Esophagus squamous epithelium (tissue), 5 donors: ENCODE data around the gene VARS2. TPM values are rescaled to one million over a fixed set of nuclear protein-coding genes. Genes with fewer than 3 reads are reported as not detected.
A peak's percentile ranks its signal among the peaks of the same experiment; 100 is the strongest.

ENCODE experiments used
- DNase-seq: peaks from one replicate; lab custom pipeline; 2025; lab: John Stamatoyannopoulos, UW
- H3K27ac ChIP-seq, 4 donors: fragments of 200-600 bp; sonication (generic); one replicate each; pipeline ENCODE4 v1.5.1; 2016 to 2019; ENCODE audit warnings: mild to moderate bottlenecking in 1 of 4
- H3K27me3 ChIP-seq, 4 donors: fragments of 200-600 bp; sonication (generic); 1 replicate in 3 of 4; 2 replicates in 1 of 4; pipeline versions ENCODE4 v1.5.1 to v1.6.0; 2017 to 2021; ENCODE audit warnings: antibody characterized with exemption in 1 of 4
- H3K36me3 ChIP-seq, 3 donors: fragments of 200-600 bp; sonication (generic); one replicate each; pipeline ENCODE4 v1.5.1; 2016 to 2019
- H3K4me1 ChIP-seq, 3 donors: fragments of 200-600 bp; sonication (generic); one replicate each; pipeline ENCODE4 v1.5.1; 2017 to 2019
- H3K4me3 ChIP-seq, 4 donors: fragments of 200-600 bp; sonication (generic); 1 replicate in 3 of 4; 2 replicates in 1 of 4; pipeline ENCODE4 v1.5.1; 2016 to 2019; ENCODE audit warnings: mild to moderate bottlenecking in 2 of 4, moderate library complexity in 1 of 4
- H3K9me3 ChIP-seq, 3 donors: fragments of 200-600 bp; sonication (generic); one replicate each; pipeline ENCODE4 v1.5.1; 2016 to 2019
- POLR2A ChIP-seq, 4 donors: fragments of 450-650 bp; IDR thresholded peaks; one replicate each; pipeline ENCODE4 v1.6.1; 2017; ENCODE audit warnings: antibody characterized with exemption in 4 of 4, mild to moderate bottlenecking in 4 of 4, moderate library complexity in 3 of 4
- WGBS, 2 donors: methylation state at CpG; one replicate each; pipeline ENCODE4 v1.1.5; 2018; 5-methylcytosine and 5-hydroxymethylcytosine counted together
- intact Hi-C: fragments of 100-400 bp; cut with DNase I; formaldehyde crosslinking; loops from one replicate; pipeline ENCODE4 v1.15.0; 2022
- total RNA-seq, 4 donors: library from RNA; depleted of rRNA; stranded (reverse); fragments of >200 nt; gene quantifications; one replicate each; pipeline ENCODE4 v1.1.0, GENCODE V29; 2016
- TF ChIP-seq, protein P1 (sequence below), 6 experiments: fragments of 450-650 bp in 4 of 6; fragments of 200-600 bp in 2 of 6; sonication (generic) in 2 of 6; IDR thresholded peaks; one replicate each; pipeline ENCODE4 v1.5.1; 2016 to 2019; ENCODE audit warnings: antibody characterized with exemption in 6 of 6, mild to moderate bottlenecking in 4 of 6, moderate library complexity in 4 of 6
- donor health status: DM: yes; HTN: yes; CAD: no.

VARS2 gene
- total RNA-seq, 4 donors from 2014 or later, result 23.5 to 61.9 (median 33.0) TPM

DNA sequence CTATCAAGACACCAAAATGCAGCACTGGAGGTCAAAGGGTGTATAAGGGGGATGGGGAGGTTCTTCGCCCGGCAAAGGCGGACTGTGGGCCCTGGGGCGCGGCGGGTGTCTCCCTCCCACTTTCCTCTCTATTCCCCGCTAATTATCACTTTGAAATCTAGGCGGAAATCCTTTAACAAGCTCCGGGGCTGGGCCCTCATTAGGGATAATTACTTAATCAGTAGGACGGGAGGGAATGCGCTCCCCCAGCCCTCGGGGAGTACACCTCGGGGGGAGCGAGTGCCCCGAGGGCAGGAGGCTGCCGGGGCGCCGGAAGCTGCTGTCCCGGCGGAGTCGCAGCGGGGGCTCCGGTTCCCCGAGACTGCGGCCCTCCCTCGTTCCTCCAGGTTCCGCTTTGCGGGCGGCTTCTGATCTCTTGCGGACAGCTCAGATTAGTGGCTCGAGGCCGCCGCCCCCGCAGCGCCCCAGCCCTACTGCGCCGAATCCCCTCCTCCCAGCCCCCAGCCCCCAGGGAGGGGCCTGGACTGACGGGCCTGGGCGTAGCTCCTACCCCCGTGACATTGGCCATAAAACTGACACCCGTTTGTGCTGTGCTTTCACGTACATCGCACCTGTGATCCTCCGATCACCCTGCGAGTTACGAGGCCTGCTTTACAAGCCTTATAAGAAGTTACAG lies 41.5 kb downstream of the VARS2 start:
- peaks cover 5 to 23% (median 11%) of the 10 kb centered on the region in 3 donors for H3K4me1 ChIP-seq
- no peaks in the 10 kb centered on the region for H3K9me3 ChIP-seq
- no peaks in the 10 kb centered on the region for H3K36me3 ChIP-seq
- intact Hi-C loops, result no loop called here
- H3K4me3 ChIP-seq, result peak overlapping the region; percentile 34 to 68 (median 46)
- peak overlapping the region in 3 of 4 donors; percentile 29 to 47 (median 33) for H3K27ac ChIP-seq
- H3K27me3 ChIP-seq, result peaks cover 0 to 41% (median 0%) of the 10 kb centered on the region in 4 donors
- 4 to 7% methylated on average over 9 to 15 of the region's 46 CpGs for WGBS, 2 donors
- DNase-seq, result no peak
- no peak for TF ChIP-seq POLR2A (IDR thresholded peaks at IDR 0.05)
- TF ChIP-seq, protein P1, sequence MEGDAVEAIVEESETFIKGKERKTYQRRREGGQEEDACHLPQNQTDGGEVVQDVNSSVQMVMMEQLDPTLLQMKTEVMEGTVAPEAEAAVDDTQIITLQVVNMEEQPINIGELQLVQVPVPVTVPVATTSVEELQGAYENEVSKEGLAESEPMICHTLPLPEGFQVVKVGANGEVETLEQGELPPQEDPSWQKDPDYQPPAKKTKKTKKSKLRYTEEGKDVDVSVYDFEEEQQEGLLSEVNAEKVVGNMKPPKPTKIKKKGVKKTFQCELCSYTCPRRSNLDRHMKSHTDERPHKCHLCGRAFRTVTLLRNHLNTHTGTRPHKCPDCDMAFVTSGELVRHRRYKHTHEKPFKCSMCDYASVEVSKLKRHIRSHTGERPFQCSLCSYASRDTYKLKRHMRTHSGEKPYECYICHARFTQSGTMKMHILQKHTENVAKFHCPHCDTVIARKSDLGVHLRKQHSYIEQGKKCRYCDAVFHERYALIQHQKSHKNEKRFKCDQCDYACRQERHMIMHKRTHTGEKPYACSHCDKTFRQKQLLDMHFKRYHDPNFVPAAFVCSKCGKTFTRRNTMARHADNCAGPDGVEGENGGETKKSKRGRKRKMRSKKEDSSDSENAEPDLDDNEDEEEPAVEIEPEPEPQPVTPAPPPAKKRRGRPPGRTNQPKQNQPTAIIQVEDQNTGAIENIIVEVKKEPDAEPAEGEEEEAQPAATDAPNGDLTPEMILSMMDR (IDR thresholded peaks at IDR 0.05), result no peak

DNA sequence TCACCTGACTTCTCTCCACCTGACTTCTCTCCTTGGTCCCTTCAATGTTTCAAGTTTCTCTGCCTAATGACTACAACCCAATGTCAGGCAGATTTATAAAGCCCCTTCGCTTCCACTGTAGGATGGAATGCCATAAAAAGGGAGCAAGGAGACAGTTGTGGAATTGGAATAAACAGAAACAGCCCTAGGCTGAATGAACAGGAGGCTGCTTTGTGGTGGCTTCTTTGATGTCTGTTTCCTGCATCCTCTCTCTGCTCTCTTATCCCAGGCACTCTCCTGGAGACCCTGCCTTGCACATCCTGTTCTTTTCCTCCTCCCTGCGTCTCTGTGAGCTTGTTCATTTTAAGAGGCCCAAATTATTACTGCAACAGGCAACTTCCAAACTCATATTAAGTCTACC lies 43.7 kb downstream of the VARS2 start:
- Histone ChIP-seq H3K4me1 (peaks cover 5 to 44% (median 11%) of the 10 kb centered on the region in 3 donors), H3K4me3 (no peak overlapping the region), H3K27ac (no peak overlapping the region), H3K9me3 (no peaks in the 10 kb centered on the region), H3K27me3 (peaks cover 0 to 21% (median 0%) of the 10 kb centered on the region in 4 donors), H3K36me3 (no peaks in the 10 kb centered on the region)
- WGBS, 2 donors, result 81 to 86% methylated on average over 2 of the region's 2 CpGs
- intact Hi-C loops, result no loop called here
- no peak for TF ChIP-seq POLR2A (IDR thresholded peaks at IDR 0.05)
- TF ChIP-seq, protein P1 (IDR thresholded peaks at IDR 0.05), result no peak
- no peak for DNase-seq

DNA sequence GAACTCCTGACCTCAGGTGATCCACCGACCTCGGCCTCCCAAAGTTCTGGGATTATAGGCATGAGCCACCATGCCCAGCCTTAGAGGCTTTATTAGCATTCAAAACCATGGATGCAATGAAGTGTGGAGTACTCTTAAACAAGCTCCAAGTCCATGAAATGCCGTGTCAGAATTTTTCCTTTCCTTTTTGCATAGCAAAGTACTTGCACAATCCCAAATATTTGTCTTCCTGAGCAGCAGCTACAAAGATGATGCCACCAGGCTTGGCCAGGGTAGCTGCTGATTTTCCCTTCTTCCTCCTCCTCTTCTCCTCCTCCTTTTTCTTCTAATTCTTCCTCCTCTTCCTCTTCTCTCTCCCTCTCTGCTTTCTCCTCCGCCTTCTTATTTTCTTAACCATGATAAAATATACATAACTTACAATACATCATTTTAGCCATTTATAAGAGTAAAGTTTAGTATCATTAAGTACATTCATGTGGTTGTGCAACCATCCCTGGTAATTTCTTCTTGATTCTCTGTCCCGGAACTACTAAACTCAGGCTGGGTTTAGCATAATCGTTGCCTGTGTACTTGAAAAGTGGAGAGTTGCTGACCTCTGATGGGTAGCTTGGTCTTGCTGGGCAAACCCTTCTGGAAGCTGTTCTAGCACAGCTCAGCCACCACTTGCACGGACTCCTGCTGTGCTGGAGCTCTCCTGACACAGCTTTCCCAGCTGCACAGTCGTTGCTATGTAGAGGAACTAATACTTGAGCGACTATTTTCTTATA lies 47.1 kb downstream of the VARS2 start:
- intact Hi-C loops, result no loop called here
- 65 to 67% methylated on average over 9 of the region's 9 CpGs for WGBS, 2 donors
- peaks cover 0 to 10% (median 0%) of the 10 kb centered on the region in 4 donors for H3K27me3 ChIP-seq
- H3K27ac ChIP-seq, result peak overlapping the region in 2 of 4 donors; percentile 58 to 80
- H3K9me3 ChIP-seq, result no peaks in the 10 kb centered on the region
- H3K4me3 ChIP-seq, result no peak overlapping the region
- H3K36me3 ChIP-seq, result no peaks in the 10 kb centered on the region
- peaks cover 0 to 45% (median 1%) of the 10 kb centered on the region in 3 donors for H3K4me1 ChIP-seq
- DNase-seq, result no peak
- TF ChIP-seq, protein P1 (IDR thresholded peaks at IDR 0.05), result no peak
- no peak for TF ChIP-seq POLR2A (IDR thresholded peaks at IDR 0.05)

DNA sequence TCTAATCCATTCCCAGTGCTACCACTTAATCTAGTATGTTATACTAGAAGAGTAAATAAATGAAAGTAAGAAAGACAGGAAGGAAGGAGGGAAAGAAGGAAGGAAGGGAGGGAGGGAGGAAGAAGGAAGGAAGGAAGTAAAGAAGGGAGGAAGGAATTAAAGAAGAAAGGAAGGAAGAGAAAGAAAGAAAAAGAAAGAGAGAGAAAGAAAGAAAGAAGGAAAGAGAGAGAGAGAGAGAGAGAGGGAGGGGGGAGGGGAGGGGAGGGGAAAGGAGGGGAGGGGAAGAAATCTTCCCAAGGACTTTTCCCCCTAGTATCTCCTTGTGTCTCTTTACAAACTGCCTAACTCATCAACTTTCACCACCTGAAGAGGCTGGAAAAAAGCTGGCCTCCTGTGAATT lies 48.7 kb downstream of the VARS2 start:
- Histone ChIP-seq H3K4me1 (peaks cover 0 to 39% (median 0%) of the 10 kb centered on the region in 3 donors), H3K9me3 (no peaks in the 10 kb centered on the region), H3K27me3 (peaks cover 0 to 7% (median 0%) of the 10 kb centered on the region in 4 donors), H3K36me3 (no peaks in the 10 kb centered on the region), H3K27ac (peak overlapping the region in 2 of 4 donors; percentile 58 to 80), H3K4me3 (no peak overlapping the region)
- no peak for DNase-seq
- TF ChIP-seq, protein P1 (IDR thresholded peaks at IDR 0.05), result no peak
- no peak for TF ChIP-seq POLR2A (IDR thresholded peaks at IDR 0.05)
- intact Hi-C loops, result no loop called here

DNA sequence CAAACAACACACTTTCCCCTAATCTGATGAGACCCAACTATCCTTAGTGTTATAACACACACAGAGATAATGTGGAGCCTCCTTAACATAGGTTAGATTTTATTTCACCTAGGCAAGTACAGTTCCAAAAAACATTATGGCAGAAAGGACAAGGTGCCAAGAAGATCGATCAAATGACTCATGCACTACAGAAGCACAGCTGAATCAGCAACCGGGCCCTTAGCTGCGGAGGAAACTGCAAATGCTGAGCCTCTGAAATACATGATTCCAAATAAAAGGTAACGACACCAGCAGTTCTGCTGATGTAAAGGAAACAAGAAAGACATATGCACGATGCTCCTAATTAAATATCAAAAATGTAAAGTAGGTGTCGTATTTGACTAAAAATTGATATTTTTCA lies 49.6 kb downstream of the VARS2 start:
- H3K36me3 ChIP-seq, result no peaks in the 10 kb centered on the region
- no peak for DNase-seq
- TF ChIP-seq POLR2A (IDR thresholded peaks at IDR 0.05), result no peak
- TF ChIP-seq, protein P1 (IDR thresholded peaks at IDR 0.05), result no peak
- H3K9me3 ChIP-seq, result no peaks in the 10 kb centered on the region
- H3K4me1 ChIP-seq, result peaks cover 0 to 39% (median 0%) of the 10 kb centered on the region in 3 donors
- intact Hi-C loops, result no loop called here
- no peak overlapping the region for H3K4me3 ChIP-seq
- peaks cover 0 to 3% (median 0%) of the 10 kb centered on the region in 4 donors for H3K27me3 ChIP-seq
- 33 to 43% methylated on average over 6 of the region's 6 CpGs for WGBS, 2 donors
- peak overlapping the region in 2 of 4 donors; percentile 48 to 62 for H3K27ac ChIP-seq
